Left renal pelvis (tissue), 4 donors: Measurements from ENCODE around the gene DTX3. TPM values are rescaled to one million over a fixed set of nuclear protein-coding genes. Genes with fewer than 3 reads are reported as not detected.
"Not testable (repeated sequence)": the region's sequence is repeated elsewhere in the genome, so short reads cannot be mapped to it uniquely, and the experiment has no call there.

ENCODE experiments used
- DNase-seq, 4 donors: peaks; one replicate each; pipeline ENCODE4 v3.0.0-alpha.2; 2013; ENCODE audit warnings: low read depth in 4 of 4, low spot score in 3 of 4
- polyA plus RNA-seq, 4 donors: library from polyadenylated mRNA; unstranded; fragments of 120-200 nt; gene quantifications; one replicate each; pipeline ENCODE4 v1.2.1, GENCODE V29; 2013; ENCODE audit not compliant: insufficient read length in 4 of 4

Gene DTX3
- polyA plus RNA-seq, 4 donors: 53.9 to 82.4 (median 62.2) TPM

DNA sequence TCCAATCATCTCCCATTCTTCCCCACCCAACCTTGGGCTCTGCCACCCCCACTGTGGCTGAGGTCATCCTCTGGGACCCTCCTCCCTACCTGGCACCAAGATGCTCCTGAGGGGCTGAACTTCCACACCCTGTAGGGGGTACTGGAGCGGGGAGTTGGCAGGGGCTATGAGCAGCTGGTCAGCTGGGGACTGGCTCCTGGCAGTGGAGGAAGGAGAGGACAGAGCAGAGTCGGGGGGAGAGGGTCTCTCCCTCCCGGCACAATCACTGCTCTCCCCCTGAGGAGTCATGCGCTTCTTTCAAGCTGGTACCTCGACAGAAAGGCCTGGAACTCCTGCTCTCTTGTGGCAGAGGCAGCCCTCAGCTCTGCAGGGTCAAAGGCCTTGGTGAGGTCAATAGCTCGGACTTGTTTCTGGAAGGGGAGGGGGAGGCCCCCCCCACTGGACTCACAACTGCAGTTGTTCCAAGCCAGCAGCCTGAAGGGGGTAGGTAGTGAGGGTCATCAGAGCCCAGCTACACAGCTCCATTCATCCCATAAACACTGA is 26.3 kb downstream of the DTX3 start:
- DNase-seq: no peak

DNA sequence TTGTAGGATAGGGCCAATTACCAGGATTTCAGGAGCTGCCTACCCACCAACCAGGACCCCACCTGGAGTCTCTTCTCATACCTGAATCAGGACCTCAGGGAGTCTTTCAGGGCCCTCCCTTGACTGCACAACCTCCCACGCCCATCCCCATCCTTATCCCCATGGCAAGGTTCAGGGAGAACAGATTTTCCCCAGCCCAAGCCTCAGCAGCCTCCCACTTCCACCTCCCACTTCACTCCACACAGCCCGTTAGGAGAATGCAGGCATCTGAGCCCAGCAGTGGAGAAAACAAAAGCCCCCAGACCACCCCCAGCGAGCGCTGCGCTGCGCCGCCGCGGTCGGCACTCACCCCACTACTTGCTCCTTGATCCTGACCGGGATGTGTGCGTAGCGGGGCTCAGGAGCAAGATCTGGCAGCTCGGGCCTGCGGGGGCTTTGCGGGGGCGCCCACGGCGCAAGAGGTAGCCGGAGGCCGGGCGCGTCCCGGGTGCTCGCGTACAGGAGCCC is 27.0 kb downstream of the DTX3 start:
- DNase-seq: no peak

DNA sequence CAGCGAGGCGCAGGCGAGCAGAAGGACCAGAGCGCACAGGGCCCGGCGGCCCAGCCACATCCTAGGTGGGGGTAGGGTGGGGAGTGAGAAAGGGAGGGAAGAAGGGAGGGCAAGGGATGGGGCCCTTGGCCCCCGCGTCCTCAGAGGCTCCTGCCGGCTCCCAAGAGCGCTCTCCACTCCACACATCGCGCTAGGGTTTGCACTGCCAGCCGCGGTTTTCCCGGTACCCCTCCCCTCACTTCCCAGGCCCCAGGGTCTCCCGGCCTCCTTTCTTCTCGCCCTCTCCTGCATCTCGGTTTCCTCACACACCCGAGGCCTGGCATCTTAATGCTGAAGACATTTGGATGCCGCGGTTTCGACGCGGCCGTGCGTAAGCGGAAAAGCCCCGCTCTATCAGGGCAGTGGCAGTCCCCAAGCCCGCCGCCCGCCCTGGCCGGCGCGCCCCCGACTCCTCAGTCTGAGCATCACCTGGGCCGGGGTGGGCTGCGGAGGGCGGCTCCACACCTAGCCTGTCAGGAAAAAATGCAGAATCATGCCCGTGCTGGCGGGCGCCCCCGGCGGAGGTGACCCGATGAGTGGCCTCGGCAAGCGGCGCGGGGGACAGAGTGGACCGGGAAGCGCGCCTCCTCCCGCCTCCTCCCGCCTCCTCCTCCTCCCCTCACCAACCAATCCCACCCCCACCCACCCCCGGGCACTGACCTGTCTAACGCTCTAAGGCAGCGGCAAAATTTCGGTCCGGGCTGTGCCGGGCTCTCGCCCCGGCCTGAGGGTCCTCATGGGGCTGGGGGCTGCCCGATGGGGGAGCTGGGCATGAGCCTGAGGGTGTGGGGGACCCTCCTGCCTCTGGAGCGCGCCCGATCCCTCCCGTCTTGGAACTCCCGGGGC is 27.7 kb downstream of the DTX3 start:
- no peak for DNase-seq

DNA sequence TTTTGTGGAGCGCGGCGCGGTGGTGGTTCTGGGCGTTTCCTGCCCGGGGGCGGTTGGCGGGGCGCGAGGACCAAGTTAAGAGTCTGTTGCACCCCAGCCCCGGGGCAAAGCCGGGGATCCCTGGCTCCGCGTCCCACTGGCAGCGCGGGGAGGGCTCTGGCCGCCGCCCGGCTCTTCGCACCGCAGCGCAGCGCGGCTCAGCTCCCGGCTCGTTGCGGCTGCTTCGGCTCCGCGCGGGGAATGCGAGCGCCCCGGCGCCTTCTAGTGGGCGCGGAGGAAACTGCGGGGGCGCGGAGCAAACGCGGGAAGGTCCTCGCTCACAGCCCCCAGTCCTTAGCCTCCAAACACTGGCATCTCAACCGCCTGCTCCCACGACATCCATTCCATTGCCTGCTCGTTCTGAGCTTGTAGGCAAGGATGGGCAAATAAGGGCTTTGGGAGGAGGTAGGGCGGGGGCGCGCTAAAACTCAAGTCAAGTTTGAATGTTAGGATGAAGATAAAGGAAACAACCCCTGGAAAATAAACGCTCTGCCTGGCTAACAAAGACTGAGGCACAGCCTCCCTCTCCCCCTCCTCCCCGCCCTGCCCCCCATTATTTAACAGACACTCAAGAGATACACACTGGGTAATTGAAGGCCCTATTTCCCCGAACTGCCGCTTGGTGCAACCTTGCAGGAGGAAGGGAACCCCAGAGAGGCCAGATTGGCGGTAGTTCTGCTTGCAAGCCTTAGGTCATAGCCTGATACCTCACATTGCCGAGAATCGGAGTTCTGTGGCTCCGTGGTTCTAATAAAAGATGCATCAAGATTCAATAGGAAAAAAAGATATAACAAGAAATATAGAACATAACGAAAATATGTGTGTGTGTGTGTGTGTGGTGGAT is 28.6 kb downstream of the DTX3 start, which contains the start of gene B4GALNT1:
B4GALNT1 (minus strand) TSS at position 244 of the 883 bp plus-strand sequence. CDS start 1,069 bp downstream, outside the sequence.
- no peak for DNase-seq

DNA sequence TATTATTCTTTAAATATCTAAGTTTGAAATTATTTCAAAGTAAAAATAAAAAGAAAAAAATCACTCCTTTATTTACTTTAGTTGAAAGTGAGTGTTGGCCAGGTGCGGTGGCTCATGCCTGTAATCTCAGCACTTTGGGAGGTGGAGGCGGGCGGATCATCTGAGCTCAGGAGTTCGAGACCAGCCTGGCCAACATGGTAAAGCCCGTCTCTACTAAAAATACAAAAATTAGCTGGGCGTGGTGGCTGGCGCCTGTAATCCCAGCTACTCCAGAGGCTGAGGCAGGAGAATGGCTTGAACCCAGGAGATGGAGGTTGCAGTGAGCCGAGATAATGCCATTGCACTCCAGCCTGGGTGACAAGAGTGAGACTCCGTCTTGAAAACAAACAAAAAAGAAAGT is 32.1 kb downstream of the DTX3 start:
- not testable (repeated sequence) for DNase-seq

DNA sequence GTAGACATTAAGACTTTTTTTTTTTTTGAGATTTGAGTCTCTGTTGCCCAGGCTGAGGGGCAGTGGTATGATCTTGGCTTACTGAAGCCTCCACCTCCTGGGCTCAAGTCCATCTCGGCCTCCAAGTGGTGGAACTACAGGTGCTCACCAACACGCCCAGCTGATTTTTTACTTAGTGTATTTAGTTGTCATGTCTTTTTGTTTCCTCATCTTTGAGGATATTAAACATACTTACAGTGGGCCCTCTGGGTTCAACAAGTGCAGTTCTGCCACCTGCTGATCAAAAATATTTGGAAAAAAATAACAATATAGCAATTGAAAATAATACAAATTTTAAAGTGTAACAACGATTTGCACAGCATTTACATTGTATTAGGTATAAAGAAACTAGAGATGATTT is 32.7 kb downstream of the DTX3 start:
- no peak for DNase-seq

DNA sequence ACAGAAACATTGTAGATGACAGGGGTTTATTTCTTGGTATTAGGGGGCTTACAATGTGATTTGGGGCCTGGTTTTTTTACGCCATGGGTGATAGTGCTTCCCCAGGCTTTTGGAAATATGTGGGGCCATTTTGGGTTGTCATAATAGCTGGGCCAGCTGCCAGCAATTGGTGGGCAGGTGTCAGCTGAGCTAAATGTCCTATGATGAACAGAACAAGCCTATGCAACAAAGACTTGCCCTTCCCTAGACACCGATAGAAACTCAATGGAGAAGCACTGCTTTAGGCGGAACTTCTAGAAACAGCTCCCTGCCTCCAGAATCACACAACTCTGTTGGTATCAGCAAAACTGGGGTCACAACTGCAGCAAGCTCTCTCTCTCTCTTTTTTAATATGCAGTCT is 33.5 kb downstream of the DTX3 start:
- no peak for DNase-seq

DNA sequence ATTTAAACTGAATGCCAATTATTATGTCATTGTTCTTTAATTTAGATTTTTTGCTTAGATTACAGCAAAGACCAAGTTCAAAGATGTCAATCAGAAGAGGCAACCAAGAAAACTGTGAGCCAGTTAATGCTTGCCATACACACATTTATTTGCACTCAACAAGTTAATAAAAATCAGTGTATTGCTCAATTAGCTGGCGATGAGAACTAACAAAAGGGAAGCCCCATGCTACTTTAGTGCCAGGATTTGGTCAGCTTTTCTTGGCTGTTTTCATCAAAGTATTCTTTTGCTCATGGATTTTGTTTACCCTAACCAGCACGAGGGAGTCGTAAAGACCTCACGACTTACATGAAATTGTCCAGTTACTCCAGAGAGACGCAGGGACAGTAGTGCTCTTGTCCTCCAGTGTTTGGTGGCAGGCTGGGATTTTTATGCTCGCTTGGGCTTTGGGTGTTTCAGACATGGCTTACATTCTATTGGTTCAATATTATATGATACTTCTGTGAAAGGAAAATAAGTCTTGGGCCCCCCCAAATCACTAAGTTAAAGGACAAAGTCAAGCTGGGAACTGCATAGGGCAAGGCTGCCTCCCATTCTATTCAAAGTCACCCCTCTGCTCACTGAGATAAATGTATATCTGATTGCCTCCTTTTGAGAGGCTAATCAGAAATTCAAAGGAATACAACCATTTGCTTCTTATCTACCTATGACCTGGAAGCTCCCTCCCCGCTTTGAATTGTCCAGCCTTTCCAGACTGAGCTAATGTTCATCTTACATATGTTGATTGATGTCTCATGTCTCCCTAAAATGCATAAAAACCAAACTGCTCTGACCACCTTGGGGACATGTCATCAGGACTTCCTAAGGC is 35.8 kb downstream of the DTX3 start:
- no peak for DNase-seq

DNA sequence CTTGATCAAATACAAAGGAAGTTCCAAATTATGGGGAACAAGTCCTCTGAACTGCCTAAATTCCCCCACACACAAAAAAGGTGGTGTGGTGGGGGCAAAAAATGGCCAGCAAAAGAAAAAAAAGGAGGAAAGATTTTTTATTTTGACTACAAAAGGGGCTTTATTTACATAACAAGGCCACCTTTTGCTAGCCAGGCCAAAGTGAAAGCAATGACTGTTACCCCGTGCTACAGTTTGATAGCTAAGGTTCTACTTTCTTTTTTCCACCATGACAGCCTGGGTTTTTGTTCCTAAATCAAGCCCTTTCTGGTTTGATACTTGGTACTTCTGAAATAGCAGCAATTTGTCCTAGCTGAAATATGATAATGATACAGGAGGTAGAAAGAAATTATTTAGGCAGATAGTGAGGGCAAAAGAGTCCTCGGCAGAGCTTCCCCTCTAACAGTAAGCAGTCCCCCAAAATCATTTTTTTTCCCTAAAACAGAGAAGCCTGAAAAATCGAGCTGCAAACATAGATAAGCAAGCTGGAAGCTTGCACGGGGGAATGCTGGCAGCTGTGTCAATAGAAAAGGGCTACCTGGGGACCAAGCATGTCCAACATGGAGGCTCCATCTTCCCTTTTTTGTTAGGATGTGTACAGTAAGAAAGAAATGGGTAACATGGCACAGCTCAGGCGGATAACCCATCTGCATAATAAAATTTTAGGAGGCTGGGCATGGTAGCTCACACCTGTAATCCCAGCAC is 37.2 kb downstream of the DTX3 start:
- no peak for DNase-seq

DNA sequence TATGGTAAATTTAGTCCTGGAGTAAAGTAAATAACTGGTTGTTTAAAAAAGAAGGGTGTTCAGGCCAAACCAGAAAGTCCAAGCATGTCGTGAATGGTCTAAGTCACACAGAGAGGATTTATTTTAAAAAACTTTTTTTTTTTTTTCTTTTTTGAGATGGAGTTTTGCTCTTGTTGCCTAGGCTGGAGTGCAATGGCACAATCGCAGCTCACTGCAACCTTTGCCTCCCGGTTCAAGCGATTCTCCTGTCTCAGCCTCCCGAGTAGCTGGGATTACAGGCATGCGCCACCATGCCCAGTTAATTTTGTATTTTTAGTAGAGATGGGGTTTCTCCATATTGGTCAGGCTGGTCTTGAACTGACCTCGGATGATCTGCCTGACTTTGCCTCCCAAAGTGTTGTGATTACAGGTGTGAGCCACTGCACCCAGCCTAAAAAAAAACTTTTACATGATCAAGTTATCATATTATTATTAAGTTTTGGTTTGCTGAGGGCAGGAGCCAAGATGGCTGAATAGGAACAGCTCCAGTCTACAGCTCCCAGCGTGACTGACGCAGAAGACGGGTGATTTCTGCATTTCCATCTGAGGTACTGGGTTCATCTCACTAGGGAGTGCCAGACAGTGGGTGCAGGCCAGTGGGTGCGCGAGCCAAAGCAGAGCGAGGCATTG is 41.5 kb downstream of the DTX3 start:
- DNase-seq: not testable (repeated sequence)

DNA sequence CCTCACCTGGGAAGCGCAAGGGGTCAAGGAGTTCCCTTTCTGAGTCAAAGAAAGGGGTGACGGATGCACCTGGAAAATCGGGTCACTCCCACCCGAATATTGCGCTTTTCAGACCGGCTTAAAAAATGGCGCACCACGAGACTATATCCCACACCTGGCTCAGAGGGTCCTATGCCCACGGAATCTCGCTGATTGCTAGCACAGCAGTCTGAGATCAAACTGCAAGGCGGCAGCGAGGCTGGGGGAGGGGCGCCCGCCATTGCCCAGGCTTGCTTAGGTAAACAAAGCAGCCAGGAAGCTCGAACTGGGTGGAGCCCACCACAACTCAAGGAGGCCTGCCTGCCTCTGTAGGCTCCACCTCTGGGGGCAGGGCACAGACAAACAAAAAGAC is 42.0 kb downstream of the DTX3 start:
- not testable (repeated sequence) for DNase-seq

DNA sequence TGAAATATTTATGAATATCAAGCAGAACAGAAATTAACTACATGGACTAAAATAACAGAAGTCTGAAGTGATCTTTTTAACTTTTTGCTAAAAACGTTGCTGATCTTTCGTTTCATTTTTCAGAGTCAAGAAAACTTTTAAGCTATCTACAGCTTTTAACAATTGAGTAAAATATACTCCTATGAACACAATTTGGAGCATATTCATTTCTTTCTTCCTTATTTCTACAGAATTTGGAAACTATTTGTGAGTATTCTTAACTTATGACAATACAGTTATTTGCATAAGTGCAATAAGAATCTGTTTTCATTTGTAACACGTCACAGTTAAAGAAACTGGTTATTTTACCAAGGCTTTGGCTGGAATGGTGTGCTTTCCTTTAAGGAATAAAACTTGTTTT is 49.4 kb downstream of the DTX3 start:
- no peak for DNase-seq

DNA sequence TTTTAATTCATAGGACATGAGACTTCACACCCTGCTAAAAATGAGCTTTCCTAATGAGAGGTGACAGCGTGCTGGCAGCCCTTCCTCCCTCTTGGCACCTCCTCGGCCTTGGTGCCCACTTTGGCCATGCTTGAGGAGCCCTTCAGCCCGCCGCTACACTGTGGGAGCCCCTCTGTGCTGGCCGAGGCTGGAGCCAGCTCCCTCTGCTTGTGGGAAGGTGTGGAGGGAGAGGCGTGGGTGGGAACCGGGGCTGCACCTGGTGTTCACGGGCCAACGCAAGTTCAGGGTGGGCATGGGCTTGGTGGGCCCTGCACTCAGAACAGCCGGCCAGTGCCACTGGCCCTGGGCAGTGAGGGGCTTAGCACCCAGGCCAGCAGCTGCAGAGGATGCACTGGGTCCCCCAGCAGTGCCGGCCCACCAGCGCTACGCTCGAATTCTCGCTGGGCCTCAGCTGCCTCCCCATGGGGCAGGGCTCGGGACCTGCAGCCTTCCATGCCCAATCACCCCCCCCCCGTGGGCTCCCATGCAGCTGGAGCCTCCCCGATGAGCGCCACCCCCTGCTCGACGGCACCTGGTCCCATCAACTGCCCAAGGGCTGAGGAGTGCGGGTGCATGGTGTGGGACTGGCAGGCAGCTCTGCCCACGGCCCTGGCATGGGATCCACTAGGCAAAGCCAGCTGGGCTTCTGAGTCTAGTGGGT is 51.1 kb downstream of the DTX3 start:
- DNase-seq: no peak

DNA sequence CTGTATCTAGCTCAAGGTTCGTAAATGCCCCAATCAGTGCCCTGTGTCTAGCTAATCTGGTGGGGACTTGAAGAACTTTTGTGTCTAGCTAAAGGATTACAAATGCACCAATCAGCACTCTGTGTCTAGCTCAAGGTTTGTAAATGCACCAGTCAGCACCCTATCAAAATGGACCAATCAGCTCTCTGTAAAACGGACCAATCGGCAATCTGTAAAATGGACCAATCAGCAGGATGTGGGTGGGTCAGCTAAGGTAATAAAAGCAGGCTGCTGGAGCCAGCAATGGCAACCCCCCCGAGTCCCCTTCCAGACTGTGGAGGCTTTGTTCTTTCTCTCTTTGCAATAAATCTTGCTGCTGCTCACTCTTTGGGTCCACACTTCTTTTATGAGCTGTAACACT is 51.8 kb downstream of the DTX3 start:
- DNase-seq: not testable (repeated sequence)

DNA sequence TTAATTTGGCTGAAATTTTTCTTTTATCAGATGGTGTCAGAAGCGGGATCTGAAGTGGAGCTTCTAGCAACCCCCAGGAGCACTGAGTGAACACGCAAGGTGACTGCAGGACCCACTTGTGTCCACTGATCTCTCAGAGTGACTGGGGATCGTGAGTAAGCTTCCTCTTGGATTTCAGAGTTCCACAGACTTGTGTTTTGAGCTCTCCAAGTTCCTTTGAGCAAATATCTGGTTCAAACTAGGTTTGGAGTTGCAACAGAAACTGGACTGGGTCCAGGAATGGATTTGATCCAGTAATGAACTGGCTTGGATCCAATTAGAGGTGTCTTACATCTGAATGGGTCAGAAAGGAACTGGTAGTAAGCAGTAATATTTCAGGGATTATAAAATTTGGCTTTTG is 53.1 kb downstream of the DTX3 start:
- DNase-seq: no peak

DNA sequence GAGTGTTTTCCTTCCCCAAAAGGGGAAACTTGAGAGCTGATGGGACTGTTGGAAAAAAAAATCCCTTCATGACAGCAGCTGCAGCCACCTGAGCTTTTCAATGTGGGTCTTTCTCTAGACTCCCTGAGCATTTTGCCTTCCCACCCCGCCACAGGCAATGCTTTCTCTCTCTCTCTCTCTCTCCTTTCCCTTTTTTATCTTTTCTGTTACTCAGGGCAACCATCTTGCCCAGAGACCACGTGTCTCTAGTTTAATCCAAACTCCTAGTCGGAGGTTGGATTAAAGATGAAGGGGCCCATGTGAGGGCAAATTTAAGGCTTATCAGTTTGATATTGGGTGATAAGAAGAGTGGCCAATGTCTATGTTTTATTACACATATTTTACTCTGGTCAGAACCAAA is 54.3 kb downstream of the DTX3 start:
- no peak for DNase-seq
